Subcutaneous adipose tissue (tissue), 4 donors: ENCODE measurements around the gene ZFHX2. TPM values are rescaled to one million over a fixed set of nuclear protein-coding genes. Genes with fewer than 3 reads are reported as not detected.

Experiments used
- CTCF ChIP-seq: fragments of 450-650 bp; IDR thresholded peaks from one replicate; pipeline ENCODE4 v1.5.1; 2016; ENCODE audit warnings: low read depth, mild to moderate bottlenecking, control low read depth, antibody characterized with exemption, moderate library complexity
- total RNA-seq, 4 donors: library from RNA; depleted of rRNA; stranded (reverse); fragments of >200 nt; gene quantifications; one replicate each; pipeline ENCODE4 v1.1.0, GENCODE V29; 2016

ZFHX2 gene
- total RNA-seq, 4 donors from 2014 or later = 0.33 to 1.4 (median 0.50) TPM

DNA sequence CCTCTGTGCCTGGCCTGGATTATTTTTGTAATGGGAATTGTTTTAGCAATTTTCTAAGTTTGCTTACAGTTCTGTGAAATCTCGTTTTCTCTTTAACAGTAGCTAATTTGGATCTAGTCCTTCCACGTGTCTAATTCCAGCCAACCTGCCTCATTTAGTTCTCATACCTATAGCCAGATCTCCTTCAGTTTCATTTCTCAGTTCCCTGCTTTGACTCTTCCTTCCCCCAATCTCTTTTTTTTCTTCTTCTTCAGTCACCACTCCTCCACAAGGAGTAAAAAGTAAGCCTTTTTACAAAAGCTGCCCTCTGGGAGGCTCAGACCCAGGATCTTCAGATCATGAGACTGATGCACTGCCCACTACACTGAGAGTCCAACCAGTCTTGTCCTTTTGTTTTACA is 6.0 kb upstream of the ZFHX2 start:
- TF ChIP-seq CTCF = no peak

DNA sequence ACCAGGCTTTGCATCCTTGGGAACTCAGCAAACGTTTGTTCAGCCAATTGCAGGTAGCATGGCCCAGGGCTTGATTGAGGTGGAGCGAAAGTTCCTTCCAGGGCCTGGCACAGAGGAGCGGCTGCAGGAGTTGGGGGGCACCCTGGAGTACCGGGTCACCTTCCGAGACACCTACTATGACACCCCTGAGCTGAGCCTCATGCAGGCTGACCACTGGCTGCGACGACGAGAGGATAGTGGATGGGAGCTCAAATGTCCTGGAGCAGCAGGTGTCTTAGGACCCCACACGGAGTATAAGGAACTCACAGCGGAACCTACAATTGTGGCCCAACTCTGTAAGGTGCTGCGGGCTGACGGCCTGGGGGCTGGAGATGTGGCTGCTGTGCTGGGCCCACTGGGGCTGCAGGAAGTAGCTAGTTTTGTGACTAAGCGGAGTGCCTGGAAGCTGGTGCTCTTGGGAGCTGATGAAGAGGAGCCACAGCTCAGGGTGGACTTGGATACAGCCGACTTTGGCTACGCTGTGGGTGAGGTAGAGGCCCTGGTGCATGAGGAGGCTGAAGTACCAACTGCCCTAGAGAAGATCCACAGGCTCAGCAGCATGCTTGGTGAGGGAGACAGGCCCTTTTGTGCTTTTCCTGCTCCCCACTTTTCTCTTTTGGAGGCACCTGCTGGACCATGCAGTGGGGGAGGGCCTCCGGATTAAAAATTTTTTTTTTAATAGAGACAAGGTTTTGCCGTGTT is 5.3 kb upstream of the ZFHX2 start:
- TF ChIP-seq CTCF = no peak

DNA sequence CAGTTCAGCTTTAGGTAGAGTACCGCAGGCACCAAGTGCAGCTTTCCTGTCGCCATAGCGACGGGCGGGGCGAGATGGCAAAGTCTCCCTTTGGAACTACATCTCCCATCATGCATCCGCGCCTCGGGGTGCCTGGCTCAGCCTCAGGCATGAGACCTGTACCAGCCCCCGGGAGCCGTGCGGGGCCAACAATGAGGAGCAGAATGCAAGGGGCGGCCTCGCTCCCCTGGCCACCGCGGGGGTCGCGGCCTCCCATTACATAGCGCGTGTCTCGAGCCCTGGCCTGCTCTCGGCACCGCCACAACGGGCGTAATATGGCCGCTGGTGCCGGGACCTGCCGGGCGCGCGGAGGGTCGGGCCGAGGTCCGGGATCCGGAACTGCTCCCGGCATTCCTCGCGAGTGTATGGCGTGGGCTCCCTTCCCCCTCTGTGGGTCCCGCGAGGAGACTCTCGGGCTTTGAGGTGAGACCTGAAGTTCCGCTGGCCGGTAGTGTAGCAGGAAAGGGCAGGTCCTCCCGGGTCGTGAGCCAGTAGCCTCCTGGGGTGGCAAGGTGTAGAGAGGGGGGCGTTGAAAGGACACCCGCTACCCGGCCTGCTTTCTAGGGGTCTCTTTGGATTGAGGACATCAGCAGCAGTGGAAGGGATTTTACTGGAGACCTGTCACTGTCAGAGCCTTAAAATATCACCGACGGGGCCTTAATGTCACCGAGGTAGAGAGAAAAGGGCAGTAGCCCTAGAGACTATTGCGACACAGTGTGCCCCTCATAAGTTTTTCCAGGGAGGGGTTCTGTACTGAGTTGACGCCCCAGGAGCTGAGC is 4.5 kb upstream of the ZFHX2 start, which contains the start of gene THTPA:
THTPA (plus strand) TSS at position 390 of the 818 bp plus-strand sequence. CDS start 487 bp downstream, outside the sequence.
- no peak for TF ChIP-seq CTCF

DNA sequence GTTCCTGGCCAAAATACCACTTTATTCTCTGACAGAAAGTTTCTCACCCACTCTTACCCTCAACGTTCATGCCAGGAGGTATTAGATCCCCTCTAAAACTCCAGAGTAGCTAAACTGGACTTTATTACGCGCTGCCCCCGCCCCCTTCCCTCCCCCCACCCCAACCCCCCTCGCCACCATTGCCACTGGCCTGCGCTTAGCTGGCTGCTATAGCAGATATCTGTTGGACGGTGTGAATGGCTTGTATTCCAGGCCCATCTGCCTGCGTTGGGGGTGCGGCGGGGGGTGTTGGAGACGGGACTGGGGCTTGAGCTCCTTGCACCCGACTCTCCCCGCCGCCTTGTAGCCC is 3.9 kb upstream of the ZFHX2 start:
- no peak for TF ChIP-seq CTCF

DNA sequence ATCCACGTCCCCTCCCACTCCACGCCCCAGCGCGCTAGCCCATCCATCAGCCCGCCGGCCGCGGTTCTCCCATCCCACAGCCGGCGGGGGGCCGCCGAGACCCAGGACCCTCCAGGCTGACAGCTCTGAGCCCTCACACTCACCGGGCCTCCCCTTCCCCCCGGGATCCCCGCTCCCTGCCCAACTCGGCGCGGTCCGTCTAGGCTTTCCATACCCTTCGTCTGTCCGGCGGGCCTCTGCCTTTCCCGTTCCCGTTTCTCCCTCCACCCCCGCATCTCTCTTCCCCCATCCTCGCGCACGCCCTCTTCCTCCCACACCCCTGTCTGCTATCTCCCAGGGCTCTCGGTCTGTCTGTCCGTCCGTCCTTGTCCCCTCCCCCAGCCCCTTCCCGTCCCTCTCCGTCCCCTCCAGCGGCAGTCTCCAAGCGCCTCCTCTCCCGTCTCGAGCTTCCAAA is 726 bp downstream of the ZFHX2 start:
- TF ChIP-seq CTCF = no peak

- TF ChIP-seq CTCF = no peak
Measured at GRCh38 chr14:23550131-23550811, 1.3 kb downstream of the ZFHX2 start.
